GDM1 (cell line): Measurements from ENCODE around the gene MAGI1.

ENCODE experiments used
- DNase-seq: peaks from one replicate; lab custom pipeline; 2025; lab: John Stamatoyannopoulos, UW

MAGI1 gene

DNA sequence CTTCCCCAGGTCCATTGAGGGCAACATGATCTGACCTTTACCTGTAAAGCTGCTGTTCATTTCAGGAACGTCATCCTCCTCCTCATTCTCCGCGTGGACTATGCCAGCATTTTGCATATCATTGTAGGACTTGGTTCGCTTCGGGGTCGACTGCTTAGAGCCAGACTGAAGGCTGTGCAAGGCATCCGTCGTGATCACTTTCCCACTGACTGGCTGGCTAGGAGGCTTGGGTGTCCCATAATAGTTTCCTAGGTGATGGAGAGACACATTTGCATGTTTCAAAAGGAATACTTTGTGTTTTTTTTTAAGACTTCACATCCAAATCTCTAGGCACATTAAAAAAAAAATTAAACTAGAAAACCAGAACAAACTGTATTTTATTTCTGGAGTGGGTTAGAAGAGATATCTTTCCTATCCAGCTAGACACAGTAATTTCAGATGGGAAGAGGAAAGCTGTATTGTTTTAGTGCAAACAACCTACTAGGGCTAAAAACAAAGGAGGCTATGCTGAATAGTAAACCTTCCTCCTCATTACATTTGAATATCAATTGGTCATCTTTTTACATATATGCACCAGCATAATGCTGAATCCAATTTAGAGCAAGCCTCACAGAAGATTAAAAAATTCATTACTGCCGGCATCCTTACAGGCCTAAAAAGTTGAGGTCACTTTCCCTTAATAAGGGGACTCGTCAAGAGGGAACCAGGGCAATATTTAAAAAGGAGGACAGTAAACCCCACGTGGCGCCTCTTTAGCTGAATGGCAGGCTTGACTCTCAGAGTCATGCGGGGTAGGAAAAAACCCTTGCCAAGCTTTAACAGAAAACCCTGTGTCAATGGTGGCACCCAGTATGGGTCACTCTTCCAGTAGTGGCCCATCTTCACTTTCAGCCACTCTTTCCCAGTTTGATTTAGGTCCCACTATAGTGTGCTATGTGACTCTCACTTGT lies 559.9 kb downstream of the MAGI1 start:
- no peak for DNase-seq

DNA sequence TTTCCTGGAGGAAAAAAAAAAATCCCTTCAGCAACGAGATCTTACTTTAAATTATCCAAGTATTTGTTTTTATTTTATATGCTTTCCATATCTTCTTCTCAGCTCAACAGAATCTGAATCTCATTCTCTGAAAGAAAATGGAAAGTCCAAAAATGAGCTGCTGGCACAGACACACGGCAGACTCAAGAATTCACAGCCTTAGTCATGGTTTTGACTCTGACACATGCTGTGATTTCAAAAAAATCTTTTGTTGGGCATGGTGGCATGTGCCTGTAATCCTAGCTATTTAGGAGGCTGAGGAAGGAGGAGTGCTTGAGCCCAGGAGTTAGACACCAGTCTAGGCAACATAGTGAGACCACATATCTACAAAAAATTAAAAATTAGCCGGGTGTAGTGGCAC lies 565.0 kb downstream of the MAGI1 start:
- no peak for DNase-seq

DNA sequence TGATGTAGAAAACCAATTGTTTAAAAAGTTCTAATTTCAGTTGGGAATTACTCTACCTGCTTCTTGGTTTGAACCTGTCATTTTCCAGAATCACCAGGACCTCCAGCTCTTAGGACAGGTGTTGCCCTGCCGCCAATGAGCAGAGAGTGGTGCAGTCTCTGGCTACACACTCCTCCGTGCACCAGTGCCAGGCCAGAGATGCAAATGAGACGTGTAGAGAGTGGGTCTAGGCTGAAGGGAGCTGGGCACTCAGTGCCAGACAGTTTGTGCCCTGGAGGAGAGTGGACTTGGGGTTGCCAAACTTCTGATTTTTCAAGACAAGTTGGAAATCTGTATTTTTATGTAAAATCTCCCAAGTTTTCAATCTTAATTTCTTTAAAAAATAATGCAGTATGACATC lies 566.2 kb downstream of the MAGI1 start:
- no peak for DNase-seq

DNA sequence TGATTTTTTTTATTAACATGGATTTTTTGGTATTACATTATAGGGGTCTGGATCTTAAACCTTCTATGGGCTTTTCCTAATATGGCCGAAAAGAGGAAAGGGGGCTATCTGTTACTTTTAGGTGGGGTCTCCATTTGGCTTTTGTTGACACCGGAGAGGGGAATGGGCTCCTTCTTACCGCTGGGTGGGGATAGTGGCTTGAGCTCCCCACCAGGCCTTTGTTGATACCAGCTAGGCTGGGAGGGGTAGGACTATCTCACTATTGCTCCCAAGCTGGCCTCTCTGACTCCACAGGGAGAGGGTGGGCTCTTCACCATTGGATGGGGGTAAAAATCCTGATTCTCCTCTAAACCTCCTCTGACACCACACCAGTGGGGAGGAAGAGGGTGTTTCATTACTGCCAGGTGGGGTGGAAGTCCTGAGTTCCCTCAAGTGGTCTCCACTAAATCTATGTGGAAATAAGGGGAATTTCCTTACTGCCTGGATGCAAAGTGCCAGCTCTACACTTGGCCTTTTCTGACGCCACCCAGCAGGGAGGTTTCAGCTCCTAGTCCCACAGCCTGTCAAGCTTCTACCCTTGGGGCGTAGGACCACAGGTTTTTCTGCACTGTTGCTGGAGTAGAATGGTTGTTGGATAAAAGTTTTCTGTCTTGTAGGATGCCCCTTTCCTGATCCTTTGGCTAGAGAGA lies 572.3 kb downstream of the MAGI1 start:
- DNase-seq: no peak

DNA sequence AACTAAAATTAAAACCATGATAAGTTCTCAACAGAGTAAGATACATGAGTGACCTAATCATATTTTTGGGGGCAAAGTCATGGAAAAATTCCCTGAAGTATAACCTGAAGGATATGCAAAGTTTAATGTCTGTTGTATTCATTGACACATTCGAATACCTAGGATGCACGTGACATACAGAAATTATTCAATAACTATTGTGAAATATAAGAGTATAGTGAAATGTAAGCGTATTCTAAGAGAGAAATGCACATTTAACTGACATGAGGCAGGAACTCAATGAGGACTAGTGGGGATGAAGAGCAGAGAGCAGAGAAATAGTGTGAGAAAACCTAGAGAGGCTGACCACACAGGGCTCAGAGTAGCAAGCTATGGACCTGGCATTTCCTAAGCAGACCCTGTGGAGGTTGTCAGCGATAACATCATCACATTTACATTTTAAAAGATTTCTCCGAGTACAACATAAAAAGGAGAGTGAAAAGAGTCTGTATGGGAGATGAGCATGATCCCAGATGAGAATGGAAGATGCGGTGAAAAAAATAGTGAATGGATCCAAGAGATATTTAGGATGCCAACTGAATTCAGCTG lies 588.8 kb downstream of the MAGI1 start:
- no peak for DNase-seq

DNA sequence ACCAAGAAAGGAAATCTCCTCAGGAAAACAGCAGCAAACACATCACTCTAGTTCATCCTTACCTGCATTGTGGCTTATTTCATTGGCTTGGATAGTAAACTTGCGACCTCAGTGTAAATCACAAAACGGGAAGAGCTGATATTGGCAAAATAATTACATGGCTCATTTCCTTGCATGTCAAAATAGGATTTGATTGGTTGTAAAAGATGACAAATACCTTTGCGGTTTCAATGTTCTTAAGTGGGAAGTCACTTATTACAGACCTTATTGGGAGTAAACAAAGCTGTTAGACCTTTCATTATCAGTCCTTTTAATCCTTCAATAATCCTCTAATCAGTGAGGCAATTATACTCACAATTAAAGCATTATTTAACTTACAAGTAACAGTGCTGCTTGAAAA lies 590.6 kb downstream of the MAGI1 start:
- no peak for DNase-seq

DNA sequence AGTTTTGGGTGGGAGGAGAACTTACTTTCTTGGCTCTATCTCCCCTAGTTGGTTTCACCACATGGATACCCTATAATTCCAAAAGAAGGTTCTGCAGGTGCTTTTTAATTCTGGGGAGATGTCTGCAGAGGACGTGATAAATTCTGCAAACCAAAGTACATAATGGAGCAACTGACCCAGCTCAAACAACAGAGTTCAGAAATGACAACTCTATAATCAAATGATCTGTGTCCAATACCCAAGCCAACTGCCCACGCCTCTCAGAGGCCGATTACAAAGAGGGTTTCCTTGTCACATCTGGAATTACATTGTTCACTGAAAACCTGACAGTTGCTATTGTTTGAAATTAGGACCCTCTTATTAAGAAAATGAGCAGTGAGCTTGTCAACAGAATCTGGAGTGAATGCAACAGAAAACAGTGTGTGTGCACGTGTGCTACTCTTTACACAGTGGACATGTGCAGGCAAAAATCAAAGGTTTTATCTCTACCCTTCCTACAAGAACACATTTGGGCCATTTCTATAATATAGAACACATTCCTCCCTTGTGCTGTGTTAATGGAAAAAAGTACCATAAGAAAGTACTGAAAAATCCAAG lies 593.0 kb downstream of the MAGI1 start:
- no peak for DNase-seq

DNA sequence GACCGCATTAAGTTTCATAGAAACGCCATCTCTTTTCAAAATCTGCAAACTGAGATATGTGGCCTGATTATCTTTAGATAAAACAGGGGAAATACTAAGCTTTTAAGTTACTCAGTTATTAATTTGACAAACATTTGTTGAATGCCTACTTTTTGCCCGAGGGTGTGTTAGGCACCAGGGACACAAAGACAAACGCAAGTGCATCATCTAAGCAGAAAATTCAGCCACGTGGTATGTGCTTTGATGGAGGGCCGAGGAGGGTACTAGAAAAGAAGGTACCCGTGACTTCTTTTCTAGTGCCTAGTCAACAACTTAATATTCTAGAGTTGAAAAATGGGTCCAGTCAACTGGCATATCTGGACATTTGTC lies 594.3 kb downstream of the MAGI1 start:
- DNase-seq: no peak

DNA sequence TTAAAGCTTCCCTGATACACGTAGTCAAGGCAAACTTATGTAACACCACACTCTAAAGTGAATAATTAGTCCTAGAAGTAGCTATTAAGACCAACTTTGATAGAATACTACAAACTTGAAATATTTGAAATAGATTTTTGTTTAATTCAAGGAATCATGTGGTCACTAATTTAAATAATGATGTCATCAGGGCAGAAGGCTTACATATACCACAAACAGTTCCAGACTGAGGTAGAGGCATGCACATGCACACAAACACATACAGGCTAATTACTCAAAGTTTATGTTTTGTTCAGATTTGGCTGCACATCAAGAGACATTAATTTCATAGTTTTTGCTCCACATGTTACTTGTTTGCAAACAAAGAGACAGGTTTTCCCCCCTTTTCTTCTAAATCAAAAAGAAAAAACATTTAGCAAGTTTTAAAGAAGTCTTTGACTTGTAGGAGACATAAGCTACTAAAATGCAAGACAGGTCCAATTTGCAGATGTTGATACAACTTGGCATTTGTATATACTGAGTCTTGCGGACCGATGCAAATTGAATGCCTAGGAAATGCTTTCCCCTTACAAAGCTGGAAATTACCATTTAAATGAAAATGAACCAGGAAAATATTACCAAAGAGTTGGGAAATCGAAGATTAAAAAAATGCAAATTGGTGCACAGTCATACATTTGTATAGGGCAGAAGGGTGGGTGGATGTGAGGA lies 594.8 kb downstream of the MAGI1 start:
- no peak for DNase-seq

DNA sequence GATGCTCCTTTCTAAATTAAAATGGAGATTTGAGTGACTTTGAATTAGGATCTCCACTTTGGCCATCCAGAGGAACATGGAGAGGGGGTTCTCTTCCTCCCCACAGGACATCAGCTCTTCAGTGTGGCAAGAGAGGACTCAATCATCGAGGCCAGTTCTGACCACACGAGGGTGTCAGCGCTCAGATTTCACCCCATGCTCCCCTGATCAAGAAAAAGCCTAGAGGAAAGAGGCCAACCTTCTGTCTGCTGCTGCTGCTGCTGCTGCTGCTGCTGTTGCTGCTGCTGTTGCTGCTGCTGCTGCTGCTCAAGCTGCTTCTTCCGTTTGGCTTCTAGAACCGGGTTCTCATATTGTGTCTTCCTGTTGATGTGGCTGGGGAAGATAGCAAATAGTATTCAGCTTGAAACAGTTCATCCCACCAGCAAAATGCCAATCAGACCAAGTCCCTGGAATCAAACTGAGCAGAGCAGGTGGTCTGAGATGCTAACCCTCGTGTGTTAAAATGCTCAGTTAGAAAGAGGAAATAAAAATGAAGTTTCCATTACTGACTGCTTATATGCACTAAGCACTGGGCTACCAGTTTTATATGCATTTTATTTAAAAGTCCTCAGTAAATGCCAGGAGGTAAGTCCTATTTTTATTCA lies 599.0 kb downstream of the MAGI1 start:
- no peak for DNase-seq

DNA sequence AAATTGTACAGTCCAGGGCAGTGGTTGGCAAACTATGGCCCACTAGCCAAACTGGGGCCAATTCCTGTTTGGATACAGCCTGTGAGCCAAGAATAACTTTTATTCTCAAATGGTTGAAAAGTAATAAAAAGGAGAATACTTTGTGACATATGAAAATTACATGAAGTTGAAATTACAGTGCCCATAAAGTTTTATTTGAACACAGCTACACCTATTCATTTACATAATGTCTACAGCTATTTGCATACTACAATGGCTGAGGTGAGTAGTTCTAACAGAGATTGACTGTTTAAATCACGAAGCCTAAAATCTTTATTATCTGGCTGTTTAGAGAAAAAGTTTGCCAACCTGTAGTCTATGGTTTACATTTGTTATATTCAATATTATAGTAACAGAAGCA lies 600.1 kb downstream of the MAGI1 start:
- DNase-seq: no peak

DNA sequence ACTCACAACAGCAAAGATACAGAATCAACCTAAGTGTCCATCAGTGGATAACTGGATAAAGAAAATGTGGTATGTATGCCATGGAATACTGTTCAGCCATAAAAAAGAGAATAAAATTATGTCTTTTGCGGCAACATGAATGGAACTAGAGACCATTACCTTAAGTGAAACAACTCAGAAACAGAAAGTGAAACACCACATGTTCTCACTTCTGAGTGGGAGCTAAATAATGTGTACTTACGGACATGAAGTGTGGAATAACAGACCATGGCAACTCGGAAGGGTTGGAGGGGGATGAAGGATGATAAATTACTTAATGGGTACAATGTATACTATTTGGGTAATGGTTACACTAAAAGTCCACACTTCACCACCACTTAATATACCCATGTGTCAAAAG lies 600.6 kb downstream of the MAGI1 start:
- DNase-seq: no peak

DNA sequence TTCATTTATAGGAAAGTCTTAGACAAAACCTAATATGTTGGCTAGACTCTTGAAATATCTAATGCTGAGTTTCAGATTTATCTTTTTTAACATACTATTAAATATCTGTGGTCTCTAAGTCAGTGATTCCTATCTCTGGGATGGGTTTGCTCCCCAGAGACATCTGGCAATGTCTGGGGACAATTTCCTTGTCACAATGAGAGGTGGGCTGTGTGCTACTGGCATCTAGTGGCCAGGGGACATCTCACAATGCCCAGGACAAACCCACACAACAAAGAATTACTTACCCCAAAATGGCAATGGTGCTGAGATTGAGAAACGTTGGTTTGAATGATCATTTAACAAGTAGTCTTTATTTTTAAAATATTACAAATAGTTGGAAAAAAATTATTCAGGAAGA lies 602.1 kb downstream of the MAGI1 start:
- no peak for DNase-seq

DNA sequence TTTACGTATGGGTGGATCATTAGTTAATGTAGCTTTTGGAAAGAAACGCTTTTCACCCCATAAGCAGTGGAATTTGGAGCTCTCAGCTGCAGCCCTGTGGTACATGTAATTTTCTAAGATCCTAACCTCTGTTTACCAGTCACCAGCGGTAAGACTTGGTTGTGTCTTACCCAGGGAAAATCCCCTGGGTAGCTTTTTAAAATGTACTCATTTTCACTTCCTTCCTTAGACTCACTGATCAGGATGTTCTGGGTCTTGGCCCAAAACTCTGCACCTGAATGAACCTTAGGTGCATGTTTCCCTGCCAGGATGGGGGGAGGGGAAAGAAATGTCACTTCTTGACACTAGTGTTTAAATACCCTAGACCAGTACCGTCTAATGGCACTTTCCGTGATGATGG lies 605.2 kb downstream of the MAGI1 start:
- no peak for DNase-seq

DNA sequence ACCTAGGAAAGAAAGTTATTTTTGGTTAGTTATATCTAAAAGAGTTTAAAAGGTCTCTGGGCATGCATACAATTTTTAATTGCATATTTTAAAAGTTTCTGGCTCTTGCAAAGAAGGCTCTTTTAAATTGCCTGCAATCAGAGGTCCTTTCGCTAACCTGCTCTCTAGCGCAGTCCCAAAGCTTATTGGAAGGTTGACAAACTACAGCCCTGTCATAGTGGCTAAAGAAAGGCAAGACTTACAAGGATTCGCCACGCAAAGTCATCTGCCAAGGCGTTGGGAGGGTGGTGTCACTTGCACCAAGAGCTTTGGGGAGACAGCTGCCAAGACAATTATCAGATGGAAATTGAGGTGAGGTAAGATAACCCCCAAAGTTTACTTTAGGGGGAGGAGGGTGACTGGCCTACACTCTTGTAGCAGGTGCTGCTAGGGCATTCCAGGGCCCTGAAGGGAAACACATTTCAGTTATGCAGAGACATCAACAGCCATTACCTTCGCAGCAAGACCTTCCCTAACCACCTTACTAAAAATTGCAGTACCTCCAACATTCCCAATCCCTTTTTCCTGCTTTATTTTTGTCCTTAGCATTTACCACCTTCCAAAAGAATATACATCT lies 606.2 kb downstream of the MAGI1 start:
- no peak for DNase-seq

DNA sequence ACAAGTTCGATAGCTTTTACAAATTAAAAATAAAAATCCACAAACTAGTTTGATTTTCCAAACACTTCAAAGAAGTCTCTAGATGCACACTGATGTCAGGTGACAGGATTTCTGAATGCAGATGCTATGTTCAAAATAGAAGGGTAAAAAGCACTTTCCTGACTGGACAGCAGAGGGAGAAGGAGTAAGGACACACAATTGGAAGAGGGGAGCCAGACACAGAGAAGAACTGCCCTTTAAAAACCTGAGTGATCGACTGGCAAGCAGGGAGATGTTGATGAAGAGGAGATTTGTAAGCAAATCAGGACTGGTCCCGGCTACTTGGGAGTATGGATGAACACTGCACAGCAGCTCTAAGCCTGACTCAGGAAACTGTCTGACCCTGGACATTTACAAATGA lies 612.8 kb downstream of the MAGI1 start:
- no peak for DNase-seq

DNA sequence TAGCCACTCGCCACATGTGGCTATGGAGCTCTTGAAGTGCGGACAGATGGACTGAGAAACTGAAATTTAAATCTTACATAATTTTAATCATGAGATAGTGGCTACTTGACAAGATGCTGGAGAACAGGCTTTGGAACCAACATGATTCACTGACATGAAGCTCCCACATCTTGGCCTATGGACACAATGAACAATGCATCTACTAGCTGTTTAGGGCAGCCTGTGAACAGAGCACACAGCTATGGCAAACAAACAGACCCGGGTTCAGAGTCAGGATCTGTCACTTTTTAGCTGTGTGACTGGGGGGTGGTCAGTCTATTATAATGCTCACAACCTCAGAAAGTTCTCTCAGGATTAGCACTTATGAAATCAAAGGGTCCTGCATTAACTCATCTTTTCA lies 616.6 kb downstream of the MAGI1 start:
- no peak for DNase-seq

DNA sequence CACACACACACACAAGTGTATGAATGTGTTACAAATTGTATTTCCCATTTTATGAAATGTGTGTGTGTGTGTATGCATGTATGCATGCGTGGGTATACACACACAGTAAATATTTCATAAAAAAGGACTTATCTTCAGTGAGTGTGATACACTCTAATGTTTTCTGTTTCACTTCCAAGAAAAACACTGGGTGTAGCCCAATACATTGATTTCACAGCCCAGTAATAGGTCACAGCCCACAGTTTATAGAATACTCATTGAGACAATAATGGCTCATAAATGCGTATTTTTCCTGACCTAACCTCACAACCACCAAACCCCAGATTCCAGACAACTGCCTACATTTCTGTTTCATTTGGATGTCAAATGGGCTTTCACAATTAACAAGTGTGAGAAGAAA lies 619.5 kb downstream of the MAGI1 start:
- DNase-seq: no peak

DNA sequence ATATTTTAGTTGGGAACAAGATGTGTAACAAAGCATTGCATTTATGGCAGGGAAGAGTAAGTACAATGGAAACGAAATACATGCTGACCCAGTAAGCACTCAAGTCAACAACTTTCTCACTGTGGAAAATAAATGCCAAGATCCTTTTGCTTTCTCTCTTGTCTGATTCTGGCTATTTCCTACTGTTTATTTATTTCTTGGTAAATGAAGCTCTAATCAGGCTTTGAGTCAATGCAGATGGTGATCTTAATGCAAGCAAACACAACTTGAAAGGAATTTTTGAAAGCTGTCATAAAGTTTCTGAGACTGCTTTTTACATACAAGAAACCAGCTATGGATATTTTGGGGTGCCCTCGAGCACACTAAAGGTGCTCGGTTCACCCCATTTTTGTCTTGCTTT lies 624.8 kb downstream of the MAGI1 start:
- no peak for DNase-seq

DNA sequence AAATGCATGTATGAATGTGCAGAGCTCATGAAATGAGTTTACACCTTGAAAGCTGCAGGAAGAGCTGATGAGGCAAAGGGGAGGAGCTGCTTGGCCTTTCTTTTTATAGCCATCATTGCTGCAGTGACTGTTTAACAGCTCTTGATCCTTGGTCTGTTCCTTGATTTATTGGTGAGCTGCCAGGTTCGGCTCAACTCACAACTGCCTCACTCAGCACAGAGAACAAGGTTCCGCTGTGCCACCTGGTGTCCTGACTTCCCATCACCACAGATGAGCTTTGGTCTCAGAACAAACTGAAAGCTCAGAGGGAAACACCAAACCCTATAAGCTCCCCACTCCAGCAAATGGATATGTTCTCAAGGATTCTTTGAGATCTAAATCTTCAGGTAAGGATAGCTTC lies 626.1 kb downstream of the MAGI1 start:
- DNase-seq: no peak

DNA sequence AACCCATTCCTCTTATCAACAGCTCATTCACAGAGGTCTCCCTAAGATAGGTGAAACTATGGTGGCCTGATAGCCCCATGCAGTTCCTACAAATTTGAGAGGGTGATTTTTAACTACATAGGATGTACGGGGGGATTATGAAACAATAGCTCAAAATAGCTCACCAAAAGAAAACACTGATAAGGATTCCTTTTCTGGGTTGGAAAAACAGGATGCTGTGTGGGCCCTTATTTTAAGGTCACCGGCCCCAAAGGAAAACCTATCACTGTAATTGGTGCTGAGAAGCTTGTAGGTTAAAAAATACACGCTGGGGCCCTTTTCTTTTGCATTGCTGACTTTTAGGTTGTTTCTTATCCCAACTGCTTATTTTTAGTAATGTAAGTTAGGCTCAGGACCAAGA lies 627.4 kb downstream of the MAGI1 start:
- no peak for DNase-seq
